Smooth muscle cell (in vitro differentiated cells): ENCODE data around the gene MACF1. TPM values are rescaled to one million over a fixed set of nuclear protein-coding genes. Genes with fewer than 3 reads are reported as not detected.

Source experiments
- DNase-seq: peaks from one replicate; lab custom pipeline; 2025; ENCODE audit not compliant: unreplicated experiment; lab: John Stamatoyannopoulos, UW
- H2AFZ ChIP-seq: fragments of 200-600 bp; sonication (generic); 2 replicates; pipeline ENCODE4 v1.6.0; 2016; ENCODE audit warnings: antibody characterized with exemption, low read depth, mild to moderate bottlenecking
- H3F3A ChIP-seq: fragments of 200-600 bp; sonication (generic); 2 replicates; pipeline ENCODE4 v1.6.0; 2017; ENCODE audit warnings: antibody characterized with exemption, low read depth
- H3K27ac ChIP-seq: fragments of 200-600 bp; sonication (generic); 2 replicates; pipeline ENCODE4 v1.5.1; 2016; ENCODE audit warnings: low read depth, mild to moderate bottlenecking
- H3K27me3 ChIP-seq: fragments of 200-600 bp; sonication (generic); 2 replicates; pipeline ENCODE4 v1.6.1; 2016; ENCODE audit warnings: low read depth, mild to moderate bottlenecking
- H3K36me3 ChIP-seq: fragments of 200-600 bp; sonication (generic); 2 replicates; pipeline ENCODE4 v1.5.1; 2016; ENCODE audit warnings: low read depth
- H3K4me1 ChIP-seq: fragments of 200-600 bp; sonication (generic); 2 replicates; pipeline ENCODE4 v1.5.1; 2016; ENCODE audit warnings: low read depth
- H3K4me2 ChIP-seq: fragments of 200-600 bp; sonication (generic); 2 replicates; pipeline ENCODE4 v1.6.0; 2016; ENCODE audit warnings: mild to moderate bottlenecking
- H3K4me3 ChIP-seq: fragments of 200-600 bp; sonication (generic); 2 replicates; pipeline ENCODE4 v1.5.1; 2016; ENCODE audit warnings: mild to moderate bottlenecking
- H3K79me2 ChIP-seq: fragments of 200-600 bp; sonication (generic); 2 replicates; pipeline ENCODE4 v1.6.0; 2016; ENCODE audit warnings: low read depth, mild to moderate bottlenecking
- H3K9ac ChIP-seq: fragments of 200-600 bp; sonication (generic); 2 replicates; pipeline ENCODE4 v1.6.0; 2016; ENCODE audit warnings: low read depth
- H3K9me3 ChIP-seq: fragments of 200-600 bp; sonication (generic); replicated peaks from 2 replicates; pipeline ENCODE4 v1.5.1; 2016; ENCODE audit warnings: low read depth
- H4K20me1 ChIP-seq: fragments of 200-600 bp; sonication (generic); 2 replicates; pipeline ENCODE4 v1.6.0; 2016; ENCODE audit warnings: low read depth
- WGBS: methylation state at CpG from one replicate; pipeline ENCODE4 v1.1.7; 2016; ENCODE audit warnings: low lambda C conversion rate; 5-methylcytosine and 5-hydroxymethylcytosine counted together
- polyA plus RNA-seq: library from polyadenylated mRNA; unstranded; fragments of >200 nt; fragmentation: Nextera tagmentation; extraction: Ambion mirVana; gene quantifications from 2 replicates; pipeline ENCODE4 v1.2.1, GENCODE V29; 2016
- total RNA-seq: library from RNA; depleted of rRNA; stranded (reverse); fragments of >200 nt; gene quantifications from 2 replicates; pipeline ENCODE4 v1.2.3, GENCODE V29; 2014
- TF ChIP-seq, protein P1 (sequence below): fragments of 200-600 bp; sonication (generic); IDR thresholded peaks from 2 replicates; pipeline ENCODE4 v1.5.1; 2017; ENCODE audit warnings: borderline replicate concordance, mild to moderate bottlenecking, antibody characterized with exemption; ENCODE audit not compliant: insufficient read depth, poor library complexity, severe bottlenecking

MACF1 gene
- total and polyA plus RNA-seq, 2 experiments from 2014 or later = 36.9 to 195 TPM

DNA sequence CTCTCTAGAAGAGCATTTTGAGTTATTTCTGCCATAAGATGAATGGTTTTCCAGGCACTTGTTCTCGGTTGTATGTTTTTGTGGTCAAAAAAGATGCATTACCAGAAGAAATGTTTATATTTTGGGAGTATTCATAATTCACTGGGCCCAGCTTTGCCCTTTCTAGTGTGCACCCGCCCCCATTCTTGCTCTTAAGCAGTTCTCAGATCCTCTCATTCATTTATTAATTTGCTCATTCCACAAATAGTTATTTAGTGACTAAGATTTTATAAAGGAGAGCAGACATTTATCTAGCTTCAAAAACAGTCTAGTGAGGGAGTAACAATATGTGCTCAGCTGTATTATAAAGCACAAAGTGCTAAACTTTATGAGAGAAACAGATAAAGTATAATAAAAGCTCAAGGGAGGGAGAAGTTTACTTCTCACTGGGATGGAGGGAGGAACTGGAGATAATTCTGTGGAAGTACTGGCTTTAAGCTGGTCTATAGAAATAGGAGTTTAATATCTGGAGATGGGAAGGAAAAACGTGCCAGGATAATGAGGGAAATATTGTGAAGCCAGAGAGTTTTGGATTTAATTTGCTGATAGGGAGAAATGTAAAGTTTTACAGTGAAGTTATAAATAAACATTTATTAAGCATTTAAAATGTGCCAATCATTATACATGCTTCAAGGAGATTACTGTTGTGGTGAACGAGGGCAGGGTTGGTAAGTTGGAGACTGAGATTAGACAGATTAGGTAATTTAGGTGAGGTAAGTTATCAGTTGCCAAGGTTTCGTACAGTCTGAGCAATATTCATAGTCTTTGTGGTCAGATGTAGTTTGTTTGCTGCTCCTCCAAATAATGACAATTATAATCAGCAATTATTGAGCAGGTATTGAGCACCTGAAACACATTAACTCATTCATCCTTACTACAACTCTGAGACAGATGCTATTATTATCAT is 9.1 kb upstream of the MACF1 start:
- H3K79me2 ChIP-seq = peaks cover 83% of the 10 kb centered on the region
- no peaks in the 10 kb centered on the region for H3K36me3 ChIP-seq
- no peaks in the 10 kb centered on the region for H3K27me3 ChIP-seq
- peak overlapping the region; percentile 20 for H3K9ac ChIP-seq
- 52% methylated on average over 5 of the region's 5 CpGs for WGBS
- peak overlapping the region; percentile 98 for H3K27ac ChIP-seq
- H3K9me3 ChIP-seq = no peaks in the 10 kb centered on the region
- H3K4me3 ChIP-seq = no peak overlapping the region
- H2AFZ ChIP-seq = no peak overlapping the region
- peak overlapping the region; percentile 44 for H3K4me2 ChIP-seq
- TF ChIP-seq, protein P1, sequence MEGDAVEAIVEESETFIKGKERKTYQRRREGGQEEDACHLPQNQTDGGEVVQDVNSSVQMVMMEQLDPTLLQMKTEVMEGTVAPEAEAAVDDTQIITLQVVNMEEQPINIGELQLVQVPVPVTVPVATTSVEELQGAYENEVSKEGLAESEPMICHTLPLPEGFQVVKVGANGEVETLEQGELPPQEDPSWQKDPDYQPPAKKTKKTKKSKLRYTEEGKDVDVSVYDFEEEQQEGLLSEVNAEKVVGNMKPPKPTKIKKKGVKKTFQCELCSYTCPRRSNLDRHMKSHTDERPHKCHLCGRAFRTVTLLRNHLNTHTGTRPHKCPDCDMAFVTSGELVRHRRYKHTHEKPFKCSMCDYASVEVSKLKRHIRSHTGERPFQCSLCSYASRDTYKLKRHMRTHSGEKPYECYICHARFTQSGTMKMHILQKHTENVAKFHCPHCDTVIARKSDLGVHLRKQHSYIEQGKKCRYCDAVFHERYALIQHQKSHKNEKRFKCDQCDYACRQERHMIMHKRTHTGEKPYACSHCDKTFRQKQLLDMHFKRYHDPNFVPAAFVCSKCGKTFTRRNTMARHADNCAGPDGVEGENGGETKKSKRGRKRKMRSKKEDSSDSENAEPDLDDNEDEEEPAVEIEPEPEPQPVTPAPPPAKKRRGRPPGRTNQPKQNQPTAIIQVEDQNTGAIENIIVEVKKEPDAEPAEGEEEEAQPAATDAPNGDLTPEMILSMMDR = no peak
- DNase-seq = no peak
- H4K20me1 ChIP-seq = no peaks in the 10 kb centered on the region
- H3F3A ChIP-seq = peaks cover 38% of the 10 kb centered on the region
- H3K4me1 ChIP-seq = peaks cover 40% of the 10 kb centered on the region

DNA sequence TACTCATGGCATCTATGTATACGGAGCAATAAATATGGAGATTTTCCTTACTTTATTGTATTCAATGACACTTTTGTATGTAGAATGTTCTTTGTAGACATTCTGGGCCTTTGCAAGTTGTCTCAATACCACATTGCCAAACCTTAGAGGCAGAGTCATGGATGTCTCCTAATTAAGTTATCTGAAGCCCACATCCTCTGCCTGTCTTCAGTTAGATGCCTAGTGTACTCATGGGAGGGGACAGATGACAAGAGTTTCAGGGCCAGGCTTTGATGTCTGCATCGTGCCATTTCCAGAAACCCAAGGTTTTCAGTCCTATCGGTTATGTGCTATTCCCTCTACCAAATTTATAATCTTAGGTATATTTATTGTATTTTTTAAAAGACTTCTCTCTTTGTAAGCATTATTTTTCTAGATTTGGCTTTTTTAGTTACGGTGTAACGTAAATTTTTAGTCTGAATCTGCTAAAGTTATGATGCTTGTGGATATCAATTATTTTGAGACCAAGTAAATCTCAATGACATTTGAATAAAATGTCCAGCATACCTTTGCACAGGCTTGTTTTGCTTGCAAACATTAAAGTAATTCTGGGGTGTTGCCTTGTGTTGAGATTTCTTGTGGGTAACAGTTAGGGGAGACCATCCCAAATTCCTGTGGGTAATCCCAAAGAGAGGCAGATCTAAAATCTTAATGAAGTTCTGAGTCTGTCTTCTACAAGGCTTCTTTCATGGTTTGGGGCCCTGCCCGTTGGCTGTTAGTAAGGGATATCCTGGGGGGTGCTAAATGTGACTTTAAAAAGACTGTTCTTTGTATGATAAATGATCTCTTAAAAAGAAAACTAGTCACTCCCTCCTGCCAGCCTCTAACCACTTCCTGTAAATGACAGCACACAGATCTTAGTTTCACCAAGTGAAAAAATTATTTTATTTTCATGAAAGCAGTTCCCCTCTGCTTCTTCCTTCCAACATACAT is 8.0 kb upstream of the MACF1 start:
- 52% methylated on average over 6 of the region's 6 CpGs for WGBS
- DNase-seq = no peak
- H3F3A ChIP-seq = peaks cover 28% of the 10 kb centered on the region
- peak overlapping the region; percentile 98 for H3K27ac ChIP-seq
- peak overlapping the region; percentile 42 for H3K4me2 ChIP-seq
- H3K4me3 ChIP-seq = no peak overlapping the region
- peak overlapping the region; percentile 20 for H3K9ac ChIP-seq
- no peaks in the 10 kb centered on the region for H3K9me3 ChIP-seq
- TF ChIP-seq, protein P1 = no peak
- H3K4me1 ChIP-seq = peaks cover 35% of the 10 kb centered on the region
- no peaks in the 10 kb centered on the region for H3K36me3 ChIP-seq
- H2AFZ ChIP-seq = no peak overlapping the region
- H3K27me3 ChIP-seq = no peaks in the 10 kb centered on the region
- H3K79me2 ChIP-seq = peaks cover 83% of the 10 kb centered on the region
- H4K20me1 ChIP-seq = no peaks in the 10 kb centered on the region

DNA sequence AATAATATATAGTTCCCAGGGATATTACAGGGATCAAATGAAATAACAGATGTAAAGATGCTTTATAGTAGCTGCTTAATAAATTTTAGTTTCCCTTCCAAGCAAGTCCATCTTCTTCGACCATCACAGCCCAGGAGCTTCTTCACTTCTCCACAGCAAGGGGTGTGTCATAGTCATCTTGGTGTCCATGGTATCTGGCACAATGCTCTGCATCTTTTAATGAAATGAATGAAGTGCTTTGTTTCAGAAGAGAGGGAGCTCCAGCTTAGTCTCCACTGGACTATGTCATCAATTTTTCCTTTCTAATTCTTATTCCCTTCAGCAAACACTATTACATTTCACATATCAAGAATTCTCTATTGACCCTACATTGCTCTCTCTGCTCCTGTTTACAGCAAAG is 4.9 kb upstream of the MACF1 start:
- Histone ChIP-seq H3F3A (peaks cover 27% of the 10 kb centered on the region), H3K4me2 (no peak overlapping the region), H3K4me1 (peaks cover 32% of the 10 kb centered on the region), H3K27me3 (no peaks in the 10 kb centered on the region), H2AFZ (no peak overlapping the region), H3K9ac (no peak overlapping the region), H3K27ac (no peak overlapping the region), H3K4me3 (no peak overlapping the region), H4K20me1 (peaks cover 15% of the 10 kb centered on the region), H3K79me2 (peaks cover 87% of the 10 kb centered on the region), H3K36me3 (no peaks in the 10 kb centered on the region), H3K9me3 (no peaks in the 10 kb centered on the region)
- DNase-seq = no peak
- TF ChIP-seq, protein P1 = no peak
- 100% methylated on average over 1 of the region's 1 CpG for WGBS
